Gastroesophageal sphincter (tissue), 3 donors: ENCODE measurements around the gene ZNF57.

Source experiments
- CTCF ChIP-seq, 4 experiments: fragments of 200-600 bp in 2 of 4; fragments of 450-650 bp in 2 of 4; sonication (generic) in 1 of 4; IDR thresholded peaks; one replicate each; pipeline ENCODE4 v1.5.1; 2017 to 2019; ENCODE audit warnings: antibody characterized with exemption in 4 of 4, mild to moderate bottlenecking in 2 of 4, moderate library complexity in 2 of 4
- EP300 ChIP-seq: sonication (generic); formaldehyde crosslinking; IDR thresholded peaks from one replicate; pipeline ENCODE4 v1.6.1; 2017; ENCODE audit warnings: antibody characterized with exemption, mild to moderate bottlenecking
- POLR2AphosphoS5 ChIP-seq: sonication (generic); formaldehyde crosslinking; IDR thresholded peaks from one replicate; pipeline ENCODE4 v1.6.1; 2017; ENCODE audit warnings: antibody characterized with exemption

GRCh38 chr19:2949939-2950285 lies 49.2 kb downstream of the ZNF57 start:
- no peak for TF ChIP-seq EP300
- TF ChIP-seq CTCF (IDR thresholded peaks at IDR 0.05): no peak
- TF ChIP-seq POLR2AphosphoS5: no peak
